OCI-LY1 (cell line): ENCODE results near the gene SMAD6.
"Not testable (repeated sequence)": the region's sequence is repeated elsewhere in the genome, so short reads cannot be mapped to it uniquely, and the experiment has no call there.

ENCODE experiments used
- H2AFZ ChIP-seq: fragments of 200-600 bp; sonication (generic), shearing (Covaris generic); 2 replicates; pipeline ENCODE4 v1.6.0; 2014; ENCODE audit warnings: antibody characterized with exemption, mild to moderate bottlenecking, low read length
- H3F3A ChIP-seq: fragments of 200-600 bp; sonication (generic), shearing (Covaris generic); 2 replicates; pipeline ENCODE4 v1.6.0; 2014; ENCODE audit warnings: mild to moderate bottlenecking, antibody characterized with exemption, low read length, moderate library complexity; ENCODE audit not compliant: insufficient read depth
- H3K27ac ChIP-seq: fragments of 200-600 bp; sonication (generic); 2 replicates; pipeline ENCODE4 v1.5.1; 2014; ENCODE audit warnings: low read length, mixed run types, mild to moderate bottlenecking, low read depth; ENCODE audit not compliant: poor library complexity, severe bottlenecking
- H3K27me3 ChIP-seq: fragments of 200-600 bp; sonication (generic); 2 replicates; pipeline ENCODE4 v1.6.0; 2014; ENCODE audit warnings: antibody characterized with exemption, mild to moderate bottlenecking, low read length, moderate library complexity; ENCODE audit not compliant: insufficient read depth
- H3K36me3 ChIP-seq: fragments of 200-600 bp; sonication (generic); 2 replicates; pipeline ENCODE4 v1.6.1; 2014; ENCODE audit warnings: mild to moderate bottlenecking, antibody characterized with exemption, low read length, moderate library complexity, mixed read lengths; ENCODE audit not compliant: insufficient read depth
- H3K4me1 ChIP-seq: fragments of 200-600 bp; sonication (generic); 2 replicates; pipeline ENCODE4 v1.5.1; 2014; ENCODE audit warnings: mild to moderate bottlenecking, low read length, moderate library complexity; ENCODE audit not compliant: insufficient read depth, severe bottlenecking
- H3K4me2 ChIP-seq: fragments of 200-600 bp; sonication (generic), shearing (Covaris generic); 2 replicates; pipeline ENCODE4 v1.6.1; 2014; ENCODE audit warnings: low read length
- H3K4me3 ChIP-seq: fragments of 200-600 bp; sonication (generic); 2 replicates; pipeline ENCODE4 v1.5.1; 2014; ENCODE audit warnings: low read length, low read depth, mild to moderate bottlenecking, mixed read lengths; ENCODE audit not compliant: poor library complexity, severe bottlenecking
- H3K79me2 ChIP-seq: fragments of 200-600 bp; shearing (Covaris generic); 2 replicates; pipeline ENCODE4 v1.6.1; 2016; ENCODE audit warnings: mixed run types, low read length, mixed read lengths; ENCODE audit not compliant: insufficient read depth
- H3K9ac ChIP-seq: fragments of 200-600 bp; sonication (generic), shearing (Covaris generic); 2 replicates; pipeline ENCODE4 v1.6.1; 2014; ENCODE audit warnings: mild to moderate bottlenecking, low read length, mixed read lengths
- H3K9me2 ChIP-seq: fragments of 200-600 bp; sonication (generic), shearing (Covaris generic); 2 replicates; pipeline ENCODE4 v1.6.1; 2014; ENCODE audit warnings: low read depth, mild to moderate bottlenecking, low read length, mixed read lengths
- H3K9me3 ChIP-seq: fragments of 200-600 bp; shearing (Covaris generic); 2 replicates; pipeline ENCODE4 v1.6.1; 2014; ENCODE audit warnings: low read length, mixed read lengths
- H4K20me1 ChIP-seq: fragments of 200-600 bp; sonication (generic), shearing (Covaris generic); 2 replicates; pipeline ENCODE4 v1.6.0; 2016; ENCODE audit warnings: mild to moderate bottlenecking, low read length; ENCODE audit not compliant: insufficient read depth
- EZH2 ChIP-seq: fragments of 200-600 bp; sonication (generic), shearing (Covaris generic); IDR thresholded peaks from 2 replicates; pipeline ENCODE4 v1.8.0; 2017; ENCODE audit warnings: borderline replicate concordance, mixed run types, mild to moderate bottlenecking, antibody characterized with exemption, low read length, moderate library complexity, mixed read lengths
- TF ChIP-seq, protein P1 (sequence below): fragments of 200-600 bp; sonication (generic), shearing (Covaris generic); IDR thresholded peaks from 2 replicates; pipeline ENCODE4 v1.5.1; 2017; ENCODE audit warnings: mild to moderate bottlenecking, antibody characterized with exemption, low read length, moderate library complexity, mixed read lengths

The SMAD6 gene

GRCh38 chr15:66827039-66827697, 125.1 kb downstream of the SMAD6 start:
- Histone ChIP-seq H3K9ac (no peak overlapping the region), H3K4me2 (no peak overlapping the region), H3K36me3 (no peaks in the 10 kb centered on the region), H3K27me3 (peaks cover 3% of the 10 kb centered on the region; the same call in 1 of the 2 replicates), H3K27ac (no peak overlapping the region), H3K9me2 (no peaks in the 10 kb centered on the region), H3K9me3 (no peaks in the 10 kb centered on the region), H3K79me2 (no peaks in the 10 kb centered on the region), H4K20me1 (no peaks in the 10 kb centered on the region), H3K4me1 (peaks cover 3% of the 10 kb centered on the region), H3F3A (no peaks in the 10 kb centered on the region), H3K4me3 (no peak overlapping the region), H2AFZ (no peak overlapping the region)
- TF ChIP-seq, protein P1, sequence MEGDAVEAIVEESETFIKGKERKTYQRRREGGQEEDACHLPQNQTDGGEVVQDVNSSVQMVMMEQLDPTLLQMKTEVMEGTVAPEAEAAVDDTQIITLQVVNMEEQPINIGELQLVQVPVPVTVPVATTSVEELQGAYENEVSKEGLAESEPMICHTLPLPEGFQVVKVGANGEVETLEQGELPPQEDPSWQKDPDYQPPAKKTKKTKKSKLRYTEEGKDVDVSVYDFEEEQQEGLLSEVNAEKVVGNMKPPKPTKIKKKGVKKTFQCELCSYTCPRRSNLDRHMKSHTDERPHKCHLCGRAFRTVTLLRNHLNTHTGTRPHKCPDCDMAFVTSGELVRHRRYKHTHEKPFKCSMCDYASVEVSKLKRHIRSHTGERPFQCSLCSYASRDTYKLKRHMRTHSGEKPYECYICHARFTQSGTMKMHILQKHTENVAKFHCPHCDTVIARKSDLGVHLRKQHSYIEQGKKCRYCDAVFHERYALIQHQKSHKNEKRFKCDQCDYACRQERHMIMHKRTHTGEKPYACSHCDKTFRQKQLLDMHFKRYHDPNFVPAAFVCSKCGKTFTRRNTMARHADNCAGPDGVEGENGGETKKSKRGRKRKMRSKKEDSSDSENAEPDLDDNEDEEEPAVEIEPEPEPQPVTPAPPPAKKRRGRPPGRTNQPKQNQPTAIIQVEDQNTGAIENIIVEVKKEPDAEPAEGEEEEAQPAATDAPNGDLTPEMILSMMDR = no peak
- no peak for TF ChIP-seq EZH2

DNA sequence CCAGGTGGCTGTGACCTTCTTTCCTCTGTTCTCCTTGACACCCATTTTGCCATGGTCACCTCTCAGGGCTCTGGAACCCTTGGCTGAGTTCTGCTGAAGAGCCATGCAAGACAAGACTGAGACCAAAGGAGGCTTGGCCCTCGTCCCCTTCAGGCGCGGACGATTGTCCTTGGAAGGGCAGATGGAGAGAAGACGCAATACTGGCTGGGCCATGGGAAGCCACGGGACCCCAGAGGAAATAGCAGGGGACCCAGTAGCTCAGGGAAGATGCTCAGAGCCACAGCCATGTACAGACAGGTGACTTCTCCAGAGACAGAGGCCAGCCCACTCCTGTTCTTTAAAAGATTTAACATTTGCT, 125.6 kb downstream of the SMAD6 start:
- H3K79me2 ChIP-seq = no peaks in the 10 kb centered on the region
- peaks cover 8% of the 10 kb centered on the region for H3K4me1 ChIP-seq
- no peak overlapping the region for H3K9ac ChIP-seq
- no peaks in the 10 kb centered on the region for H4K20me1 ChIP-seq
- no peak overlapping the region for H3K4me3 ChIP-seq
- no peak overlapping the region for H3K27ac ChIP-seq
- peaks cover 3% of the 10 kb centered on the region; the same call in 1 of the 2 replicates for H3K27me3 ChIP-seq
- H3K4me2 ChIP-seq = no peak overlapping the region
- H3F3A ChIP-seq = no peaks in the 10 kb centered on the region
- no peaks in the 10 kb centered on the region for H3K36me3 ChIP-seq
- no peaks in the 10 kb centered on the region for H3K9me2 ChIP-seq
- H2AFZ ChIP-seq = no peak overlapping the region
- H3K9me3 ChIP-seq = no peaks in the 10 kb centered on the region
- TF ChIP-seq EZH2 = no peak
- TF ChIP-seq, protein P1 = no peak

DNA sequence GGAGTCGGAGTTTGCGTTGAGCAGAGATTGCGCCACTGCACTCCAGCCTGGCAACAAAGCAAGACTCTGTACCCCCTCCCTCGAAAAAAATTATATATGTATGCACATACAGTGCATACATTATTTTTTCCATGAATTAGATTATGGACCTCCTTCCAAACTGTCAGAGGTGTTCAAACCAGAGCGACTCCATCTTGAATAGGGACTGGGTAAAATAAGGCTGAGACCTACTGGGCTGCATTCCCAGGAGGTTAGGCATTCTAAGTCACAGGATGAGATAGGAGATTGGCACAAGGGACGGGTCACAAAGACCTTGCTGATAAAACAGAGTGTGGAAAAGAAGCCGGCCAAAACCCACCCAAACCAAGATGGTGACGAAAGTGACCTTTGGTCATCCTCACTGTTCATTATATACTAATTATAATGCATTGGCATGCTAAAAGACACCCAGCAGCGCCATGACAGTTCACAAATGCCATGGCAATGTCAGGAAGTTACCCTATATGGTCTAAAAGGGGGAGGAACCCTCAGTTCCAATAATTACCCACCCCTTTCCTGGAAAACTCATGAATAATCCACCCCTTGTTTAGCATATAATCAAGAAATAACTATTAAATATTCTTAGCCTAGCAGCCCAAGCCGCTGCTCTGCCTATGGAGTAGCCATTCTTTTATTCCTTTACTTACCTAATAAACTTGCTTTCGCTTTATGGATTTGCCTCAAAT, 126.9 kb downstream of the SMAD6 start:
- not testable (repeated sequence) for H3K9me2 ChIP-seq, H3K4me2 ChIP-seq, H4K20me1 ChIP-seq, H3K27ac ChIP-seq, H3K9ac ChIP-seq, H3K27me3 ChIP-seq, H3K9me3 ChIP-seq, H3F3A ChIP-seq, H3K36me3 ChIP-seq, H3K4me3 ChIP-seq, H3K79me2 ChIP-seq, H2AFZ ChIP-seq
- peaks cover 21% of the 10 kb centered on the region for H3K4me1 ChIP-seq
